H1 (cell line): Measurements from ENCODE around the gene CCDC178. TPM values are rescaled to one million over a fixed set of nuclear protein-coding genes. Genes with fewer than 3 reads are reported as not detected.

Source experiments
- ATF2 ChIP-seq: IDR thresholded peaks from 2 replicates; pipeline ENCODE4 v1.6.1; 2012; ENCODE audit warnings: low read length, inconsistent platforms
- polyA plus RNA-seq, 7 experiments: library from polyadenylated mRNA; depleted of rRNA in 3 of 7; stranded (reverse) in 5 of 7; unstranded in 2 of 7; fragments of >200 nt in 5 of 7; fragments of 200-250 nt in 2 of 7; gene quantifications; 1 replicate in 5 of 7; 2 replicates in 1 of 7; 4 replicates in 1 of 7; pipeline versions ENCODE4 v1.2.1 to v1.2.3, GENCODE V29; 2011 to 2013; ENCODE audit warnings: missing spikeins in 2 of 7, mixed read lengths in 2 of 7
- total RNA-seq: library from RNA; stranded (reverse); fragmentation: NEBNext Ultra II Directional; extraction: Animal tissue kit (Norgen Biotek cat#: 25700); gene quantifications from 2 replicates; pipeline ENCODE4 v1.2.1, GENCODE V29; 2021

The CCDC178 gene
- total and polyA plus RNA-seq, 2 of the 8 experiments (the other 6 are each of a cell fraction or from before 2014, with no cell fraction given) = not detected

- TF ChIP-seq ATF2 = no peak
Observed at GRCh38 chr18:33040213-33040612, 400.3 kb downstream of the CCDC178 start (continued).
